ENCODE measurements around the gene MCC. TPM values are rescaled to one million over a fixed set of nuclear protein-coding genes. Genes with fewer than 3 reads are reported as not detected.

MCC gene
- total RNA-seq, 1 donor from 2014 or later = 22.7 TPM

DNA sequence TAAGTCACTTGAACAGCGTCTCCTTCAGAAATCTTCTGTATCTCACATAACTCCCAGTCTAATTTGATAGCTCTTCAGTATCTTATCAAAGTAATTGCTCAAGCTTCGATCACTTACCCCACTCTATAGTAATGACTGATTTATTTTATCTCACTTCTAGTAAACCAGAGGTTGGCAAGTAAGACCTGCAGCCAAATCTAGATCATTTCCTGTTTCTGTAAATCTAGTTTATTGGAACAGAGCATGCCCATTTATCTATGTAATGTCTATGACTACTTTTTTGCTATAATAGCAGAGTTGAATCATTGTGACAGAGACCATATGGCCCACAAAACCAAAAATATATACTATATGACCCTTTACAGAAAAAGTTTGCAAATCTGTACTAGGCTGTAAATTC, 93.6 kb downstream of the MCC start:
- Mint-ChIP-seq H3K27ac (ENCODE audit: unreplicated experiment) (no peak overlapping the region), H3K4me3 (ENCODE audit: unreplicated experiment) (no peak overlapping the region), H3K9me3 (ENCODE audit: unreplicated experiment) (no peaks in the 10 kb centered on the region), H3K4me1 (ENCODE audit: unreplicated experiment) (no peaks in the 10 kb centered on the region), H3K36me3 (ENCODE audit: low read depth, unreplicated experiment) (no peaks in the 10 kb centered on the region), H3K27me3 (ENCODE audit: unreplicated experiment) (no peaks in the 10 kb centered on the region)
- no peak for DNase-seq (ENCODE audit: low spot score)
- TF ChIP-seq, protein P1, sequence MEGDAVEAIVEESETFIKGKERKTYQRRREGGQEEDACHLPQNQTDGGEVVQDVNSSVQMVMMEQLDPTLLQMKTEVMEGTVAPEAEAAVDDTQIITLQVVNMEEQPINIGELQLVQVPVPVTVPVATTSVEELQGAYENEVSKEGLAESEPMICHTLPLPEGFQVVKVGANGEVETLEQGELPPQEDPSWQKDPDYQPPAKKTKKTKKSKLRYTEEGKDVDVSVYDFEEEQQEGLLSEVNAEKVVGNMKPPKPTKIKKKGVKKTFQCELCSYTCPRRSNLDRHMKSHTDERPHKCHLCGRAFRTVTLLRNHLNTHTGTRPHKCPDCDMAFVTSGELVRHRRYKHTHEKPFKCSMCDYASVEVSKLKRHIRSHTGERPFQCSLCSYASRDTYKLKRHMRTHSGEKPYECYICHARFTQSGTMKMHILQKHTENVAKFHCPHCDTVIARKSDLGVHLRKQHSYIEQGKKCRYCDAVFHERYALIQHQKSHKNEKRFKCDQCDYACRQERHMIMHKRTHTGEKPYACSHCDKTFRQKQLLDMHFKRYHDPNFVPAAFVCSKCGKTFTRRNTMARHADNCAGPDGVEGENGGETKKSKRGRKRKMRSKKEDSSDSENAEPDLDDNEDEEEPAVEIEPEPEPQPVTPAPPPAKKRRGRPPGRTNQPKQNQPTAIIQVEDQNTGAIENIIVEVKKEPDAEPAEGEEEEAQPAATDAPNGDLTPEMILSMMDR (IDR thresholded peaks at IDR 0.05; ENCODE audit: unreplicated experiment) = no peak

DNA sequence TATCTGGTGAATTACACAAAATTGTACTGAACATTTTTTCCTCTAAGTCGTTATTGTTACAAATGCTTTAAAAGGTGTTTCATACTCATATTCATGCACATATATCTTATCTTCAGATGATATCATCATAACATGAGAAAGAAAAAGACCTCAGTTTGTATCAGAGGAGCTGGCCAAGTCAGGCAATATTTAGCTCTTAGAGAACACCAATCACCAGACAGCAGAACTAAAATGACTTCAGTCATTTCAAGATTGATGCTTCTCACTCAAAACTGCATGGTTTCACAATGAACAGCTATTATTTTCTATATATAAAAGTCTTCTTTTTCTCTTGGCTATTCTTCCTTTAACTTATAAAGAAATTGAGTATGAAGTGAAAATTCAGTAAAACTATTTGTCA, 98.0 kb downstream of the MCC start:
- H3K27me3 Mint-ChIP-seq (ENCODE audit: unreplicated experiment) = no peaks in the 10 kb centered on the region
- H3K27ac Mint-ChIP-seq (ENCODE audit: unreplicated experiment) = no peak overlapping the region
- H3K4me1 Mint-ChIP-seq (ENCODE audit: unreplicated experiment) = peaks cover 4% of the 10 kb centered on the region
- no peaks in the 10 kb centered on the region for H3K36me3 Mint-ChIP-seq (ENCODE audit: low read depth, unreplicated experiment)
- DNase-seq (ENCODE audit: low spot score) = no peak
- no peak overlapping the region for H3K4me3 Mint-ChIP-seq (ENCODE audit: unreplicated experiment)
- TF ChIP-seq, protein P1 (IDR thresholded peaks at IDR 0.05; ENCODE audit: unreplicated experiment) = no peak
- H3K9me3 Mint-ChIP-seq (ENCODE audit: unreplicated experiment) = no peaks in the 10 kb centered on the region

DNA sequence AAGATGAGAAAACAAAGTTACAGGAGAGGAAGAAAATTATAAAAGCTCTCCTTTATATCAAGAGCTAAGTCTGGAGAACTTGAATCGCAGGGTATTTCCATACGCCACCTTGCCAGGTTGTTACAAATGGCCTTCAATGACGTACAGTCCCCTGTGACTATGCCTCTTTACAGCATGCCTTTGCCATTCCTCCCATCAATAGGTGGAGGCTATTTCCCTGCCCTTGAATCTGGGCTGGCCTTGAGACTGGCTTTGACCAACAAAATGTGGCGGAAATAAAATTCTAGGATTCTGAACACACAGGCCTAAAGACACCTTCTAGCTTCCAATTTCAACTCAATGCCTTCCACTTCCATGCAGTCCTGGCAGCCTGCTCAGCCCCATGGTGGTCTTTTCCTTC, 99.1 kb downstream of the MCC start:
- no peak for DNase-seq (ENCODE audit: low spot score)
- H3K4me1 Mint-ChIP-seq (ENCODE audit: unreplicated experiment) = peaks cover 9% of the 10 kb centered on the region
- no peaks in the 10 kb centered on the region for H3K27me3 Mint-ChIP-seq (ENCODE audit: unreplicated experiment)
- H3K27ac Mint-ChIP-seq (ENCODE audit: unreplicated experiment) = no peak overlapping the region
- H3K4me3 Mint-ChIP-seq (ENCODE audit: unreplicated experiment) = no peak overlapping the region
- TF ChIP-seq, protein P1 (IDR thresholded peaks at IDR 0.05; ENCODE audit: unreplicated experiment) = no peak
- no peaks in the 10 kb centered on the region for H3K36me3 Mint-ChIP-seq (ENCODE audit: low read depth, unreplicated experiment)
- H3K9me3 Mint-ChIP-seq (ENCODE audit: unreplicated experiment) = no peaks in the 10 kb centered on the region

DNA sequence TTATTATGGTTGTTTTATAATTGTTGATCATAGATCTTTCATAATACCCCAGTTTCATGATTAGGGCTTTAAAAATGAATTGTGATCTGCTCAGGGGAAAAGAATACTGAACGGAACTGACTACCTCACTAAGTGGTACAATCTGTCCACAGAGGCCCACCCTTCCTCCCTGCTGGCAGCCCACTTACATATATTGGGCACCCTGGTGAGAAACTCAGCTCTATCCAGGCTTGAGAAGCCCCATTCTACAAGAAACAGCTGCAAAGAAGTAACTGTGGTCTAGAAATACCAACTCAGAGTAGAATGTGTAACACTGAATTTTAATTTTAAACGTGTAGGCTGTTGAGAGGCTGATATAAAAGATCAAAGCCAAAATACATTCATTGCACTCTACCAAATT, 100.4 kb downstream of the MCC start:
- Mint-ChIP-seq H3K27me3 (ENCODE audit: unreplicated experiment) (no peaks in the 10 kb centered on the region), H3K4me3 (ENCODE audit: unreplicated experiment) (no peak overlapping the region), H3K9me3 (ENCODE audit: unreplicated experiment) (no peaks in the 10 kb centered on the region), H3K4me1 (ENCODE audit: unreplicated experiment) (peaks cover 9% of the 10 kb centered on the region), H3K36me3 (ENCODE audit: low read depth, unreplicated experiment) (no peaks in the 10 kb centered on the region), H3K27ac (ENCODE audit: unreplicated experiment) (no peak overlapping the region)
- TF ChIP-seq, protein P1 (IDR thresholded peaks at IDR 0.05; ENCODE audit: unreplicated experiment) = no peak
- no peak for DNase-seq (ENCODE audit: low spot score)

DNA sequence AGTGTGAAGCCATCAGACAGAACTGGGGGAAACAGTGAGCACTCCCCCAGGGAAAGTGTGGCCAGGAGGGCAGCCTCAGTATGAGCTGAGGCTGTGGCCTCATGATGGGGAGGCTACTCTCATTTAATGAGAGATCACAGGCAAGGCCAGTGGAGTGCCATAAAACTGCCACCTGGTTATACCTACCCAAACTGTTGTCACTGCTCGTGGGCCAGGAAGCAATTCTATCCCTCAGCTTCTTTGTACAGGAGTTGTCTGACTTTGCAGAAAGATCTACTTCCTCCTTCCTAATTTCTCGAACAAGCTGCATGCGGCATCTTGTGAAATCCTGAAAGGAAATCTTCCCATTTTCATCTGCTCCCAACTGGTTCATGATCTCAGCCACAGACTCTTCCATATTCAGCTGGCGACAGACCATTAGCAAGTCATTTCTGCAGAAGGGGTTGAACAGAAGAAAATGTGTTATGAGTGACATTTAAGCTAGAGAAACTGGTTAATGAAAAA, 103.4 kb downstream of the MCC start:
- H3K9me3 Mint-ChIP-seq (ENCODE audit: unreplicated experiment) = no peaks in the 10 kb centered on the region
- DNase-seq (ENCODE audit: low spot score) = no peak
- no peaks in the 10 kb centered on the region for H3K36me3 Mint-ChIP-seq (ENCODE audit: low read depth, unreplicated experiment)
- peaks cover 9% of the 10 kb centered on the region for H3K4me1 Mint-ChIP-seq (ENCODE audit: unreplicated experiment)
- H3K4me3 Mint-ChIP-seq (ENCODE audit: unreplicated experiment) = no peak overlapping the region
- H3K27me3 Mint-ChIP-seq (ENCODE audit: unreplicated experiment) = no peaks in the 10 kb centered on the region
- TF ChIP-seq, protein P1 (IDR thresholded peaks at IDR 0.05; ENCODE audit: unreplicated experiment) = no peak
- no peak overlapping the region for H3K27ac Mint-ChIP-seq (ENCODE audit: unreplicated experiment)

All from endothelial cell (in vitro differentiated cells).